ENCODE data around the gene HDAC5.

HDAC5 gene

GRCh38 chr17:44097110-44097958 is 26.1 kb downstream of the HDAC5 start:
- Histone ChIP-seq H3K4me3 (ENCODE audit: insufficient read depth, low read depth, low read length) (no peak overlapping the region), H3K9me3 (ENCODE audit: control insufficient read depth, low read length) (no peaks in the 10 kb centered on the region), H3K27ac (ENCODE audit: insufficient read depth, low read depth, low read length, poor library complexity, severe bottlenecking) (no peak overlapping the region), H3K27me3 (ENCODE audit: control insufficient read depth, insufficient read depth, low read length, poor library complexity, severe bottlenecking) (no peaks in the 10 kb centered on the region), H3K36me3 (ENCODE audit: control insufficient read depth, insufficient read depth, low read length) (peaks cover under 1% of the 10 kb centered on the region), H3K4me1 (ENCODE audit: control insufficient read depth, insufficient read depth, low read length) (peaks cover 17% of the 10 kb centered on the region)
- WGBS, 2 experiments, result 87% methylated on average over 13 of the region's 13 CpGs

GRCh38 chr17:44095647-44096496 is 27.6 kb downstream of the HDAC5 start:
- Histone ChIP-seq H3K36me3 (ENCODE audit: control insufficient read depth, insufficient read depth, low read length) (peaks cover 15% of the 10 kb centered on the region), H3K27ac (ENCODE audit: insufficient read depth, low read depth, low read length, poor library complexity, severe bottlenecking) (peak overlapping the region; percentile 99), H3K9me3 (ENCODE audit: control insufficient read depth, low read length) (no peaks in the 10 kb centered on the region), H3K4me1 (ENCODE audit: control insufficient read depth, insufficient read depth, low read length) (peaks cover 17% of the 10 kb centered on the region), H3K27me3 (ENCODE audit: control insufficient read depth, insufficient read depth, low read length, poor library complexity, severe bottlenecking) (no peaks in the 10 kb centered on the region), H3K4me3 (ENCODE audit: insufficient read depth, low read depth, low read length) (peak overlapping the region; percentile 24)
- WGBS, 2 experiments, result 9 to 10% methylated on average over 12 of the region's 12 CpGs

DNA sequence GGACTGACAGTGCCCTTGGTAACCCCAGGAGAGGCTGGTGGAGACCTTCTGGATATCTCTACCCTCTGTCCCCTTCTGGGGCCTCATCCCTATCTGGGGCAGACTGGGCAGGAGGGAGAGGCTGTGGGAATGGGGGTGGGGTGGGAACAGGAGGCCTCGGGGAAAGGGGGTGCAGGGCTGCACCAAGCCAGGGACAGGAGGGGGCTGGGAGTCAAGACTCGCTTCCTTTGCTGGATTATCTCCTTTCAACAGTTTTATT is 28.1 kb downstream of the HDAC5 start:
- Histone ChIP-seq H3K4me1 (ENCODE audit: control insufficient read depth, insufficient read depth, low read length) (peaks cover 17% of the 10 kb centered on the region), H3K27ac (ENCODE audit: insufficient read depth, low read depth, low read length, poor library complexity, severe bottlenecking) (peak overlapping the region; percentile 99), H3K27me3 (ENCODE audit: control insufficient read depth, insufficient read depth, low read length, poor library complexity, severe bottlenecking) (no peaks in the 10 kb centered on the region), H3K4me3 (ENCODE audit: insufficient read depth, low read depth, low read length) (peak overlapping the region; percentile 24), H3K36me3 (ENCODE audit: control insufficient read depth, insufficient read depth, low read length) (peaks cover 16% of the 10 kb centered on the region), H3K9me3 (ENCODE audit: control insufficient read depth, low read length) (no peaks in the 10 kb centered on the region)
- 4 to 5% methylated on average over 2 of the region's 2 CpGs for WGBS, 2 experiments

- no peaks in the 10 kb centered on the region for H3K27me3 ChIP-seq (ENCODE audit: control insufficient read depth, insufficient read depth, low read length, poor library complexity, severe bottlenecking)
- H3K4me1 ChIP-seq (ENCODE audit: control insufficient read depth, insufficient read depth, low read length), result peaks cover 17% of the 10 kb centered on the region
- WGBS, 2 experiments, result 92 to 93% methylated on average over 7 of the region's 8 CpGs
- no peaks in the 10 kb centered on the region for H3K9me3 ChIP-seq (ENCODE audit: control insufficient read depth, low read length)
- peak overlapping the region; percentile 99 for H3K27ac ChIP-seq (ENCODE audit: insufficient read depth, low read depth, low read length, poor library complexity, severe bottlenecking)
- H3K4me3 ChIP-seq (ENCODE audit: insufficient read depth, low read depth, low read length), result no peak overlapping the region
- peaks cover 16% of the 10 kb centered on the region for H3K36me3 ChIP-seq (ENCODE audit: control insufficient read depth, insufficient read depth, low read length)
These were observed 28.6 kb downstream of the HDAC5 start for GRCh38 chr17:44094701-44095387.

GRCh38 chr17:44093231-44093900 is 30.1 kb downstream of the HDAC5 start:
- Histone ChIP-seq H3K9me3 (ENCODE audit: control insufficient read depth, low read length) (no peaks in the 10 kb centered on the region), H3K36me3 (ENCODE audit: control insufficient read depth, insufficient read depth, low read length) (peaks cover 22% of the 10 kb centered on the region), H3K4me1 (ENCODE audit: control insufficient read depth, insufficient read depth, low read length) (peaks cover 17% of the 10 kb centered on the region), H3K27me3 (ENCODE audit: control insufficient read depth, insufficient read depth, low read length, poor library complexity, severe bottlenecking) (no peaks in the 10 kb centered on the region), H3K27ac (ENCODE audit: insufficient read depth, low read depth, low read length, poor library complexity, severe bottlenecking) (no peak overlapping the region), H3K4me3 (ENCODE audit: insufficient read depth, low read depth, low read length) (no peak overlapping the region)
- WGBS, 2 experiments, result 80 to 87% methylated on average over 21 of the region's 21 CpGs

- Histone ChIP-seq H3K9me3 (ENCODE audit: control insufficient read depth, low read length) (no peaks in the 10 kb centered on the region), H3K4me3 (ENCODE audit: insufficient read depth, low read depth, low read length) (no peak overlapping the region), H3K27ac (ENCODE audit: insufficient read depth, low read depth, low read length, poor library complexity, severe bottlenecking) (no peak overlapping the region), H3K4me1 (ENCODE audit: control insufficient read depth, insufficient read depth, low read length) (peaks cover 27% of the 10 kb centered on the region), H3K27me3 (ENCODE audit: control insufficient read depth, insufficient read depth, low read length, poor library complexity, severe bottlenecking) (no peaks in the 10 kb centered on the region), H3K36me3 (ENCODE audit: control insufficient read depth, insufficient read depth, low read length) (peaks cover 22% of the 10 kb centered on the region)
- WGBS, 2 experiments, result 94 to 96% methylated on average over 11 of the region's 11 CpGs
These were observed 31.4 kb downstream of the HDAC5 start for GRCh38 chr17:44092051-44092450.

GRCh38 chr17:44091200-44091997 is 32.0 kb downstream of the HDAC5 start:
- Histone ChIP-seq H3K36me3 (ENCODE audit: control insufficient read depth, insufficient read depth, low read length) (peaks cover 22% of the 10 kb centered on the region), H3K9me3 (ENCODE audit: control insufficient read depth, low read length) (no peaks in the 10 kb centered on the region), H3K4me1 (ENCODE audit: control insufficient read depth, insufficient read depth, low read length) (peaks cover 31% of the 10 kb centered on the region), H3K27me3 (ENCODE audit: control insufficient read depth, insufficient read depth, low read length, poor library complexity, severe bottlenecking) (no peaks in the 10 kb centered on the region), H3K27ac (ENCODE audit: insufficient read depth, low read depth, low read length, poor library complexity, severe bottlenecking) (no peak overlapping the region), H3K4me3 (ENCODE audit: insufficient read depth, low read depth, low read length) (no peak overlapping the region)
- WGBS, 2 experiments, result 93 to 95% methylated on average over 14 of the region's 14 CpGs

GRCh38 chr17:44088254-44088653 is 35.2 kb downstream of the HDAC5 start:
- Histone ChIP-seq H3K27me3 (ENCODE audit: control insufficient read depth, insufficient read depth, low read length, poor library complexity, severe bottlenecking) (no peaks in the 10 kb centered on the region), H3K36me3 (ENCODE audit: control insufficient read depth, insufficient read depth, low read length) (peaks cover 26% of the 10 kb centered on the region), H3K4me1 (ENCODE audit: control insufficient read depth, insufficient read depth, low read length) (peaks cover 21% of the 10 kb centered on the region), H3K27ac (ENCODE audit: insufficient read depth, low read depth, low read length, poor library complexity, severe bottlenecking) (no peak overlapping the region), H3K4me3 (ENCODE audit: insufficient read depth, low read depth, low read length) (no peak overlapping the region), H3K9me3 (ENCODE audit: control insufficient read depth, low read length) (no peaks in the 10 kb centered on the region)
- WGBS, 2 experiments, result 93 to 95% methylated on average over 16 of the region's 16 CpGs

DNA sequence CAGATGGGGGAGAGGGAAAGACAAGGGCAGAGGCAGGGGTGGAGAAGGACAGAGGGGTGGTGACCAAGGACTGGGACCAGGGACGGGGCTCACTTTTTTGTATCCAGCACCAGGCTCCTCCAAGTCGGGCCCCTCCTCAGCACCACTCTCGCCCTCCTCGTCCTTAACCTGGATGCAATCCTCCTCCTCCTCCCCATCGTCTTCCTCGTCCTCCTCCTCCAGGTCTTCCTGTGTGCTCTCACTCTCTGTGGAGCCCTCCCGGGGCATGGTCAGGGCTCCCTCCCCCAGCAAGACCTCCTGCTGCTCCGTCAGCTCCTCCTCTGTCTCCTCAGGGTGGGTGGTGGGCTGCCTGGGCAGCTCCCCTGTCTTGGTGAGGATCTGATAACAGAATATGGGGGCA is 36.1 kb downstream of the HDAC5 start:
- Histone ChIP-seq H3K27me3 (ENCODE audit: control insufficient read depth, insufficient read depth, low read length, poor library complexity, severe bottlenecking) (no peaks in the 10 kb centered on the region), H3K4me3 (ENCODE audit: insufficient read depth, low read depth, low read length) (peak overlapping the region; percentile 23), H3K4me1 (ENCODE audit: control insufficient read depth, insufficient read depth, low read length) (peaks cover 21% of the 10 kb centered on the region), H3K36me3 (ENCODE audit: control insufficient read depth, insufficient read depth, low read length) (peaks cover 28% of the 10 kb centered on the region), H3K27ac (ENCODE audit: insufficient read depth, low read depth, low read length, poor library complexity, severe bottlenecking) (peak overlapping the region; percentile 60), H3K9me3 (ENCODE audit: control insufficient read depth, low read length) (no peaks in the 10 kb centered on the region)
- WGBS, 2 experiments, result 11 to 19% methylated on average over 7 of the region's 8 CpGs

Measured in ectodermal cell (in vitro differentiated cells).